ENCODE data around the gene NT5C3A.
"Not testable (repeated sequence)": the region's sequence is repeated elsewhere in the genome, so short reads cannot be mapped to it uniquely, and the experiment has no call there.

NT5C3A gene

GRCh38 chr7:33041631-33042428, 20.7 kb downstream of the NT5C3A start:
- DNase-seq (ENCODE audit: low read depth in 2 of 2) = no peak

DNA sequence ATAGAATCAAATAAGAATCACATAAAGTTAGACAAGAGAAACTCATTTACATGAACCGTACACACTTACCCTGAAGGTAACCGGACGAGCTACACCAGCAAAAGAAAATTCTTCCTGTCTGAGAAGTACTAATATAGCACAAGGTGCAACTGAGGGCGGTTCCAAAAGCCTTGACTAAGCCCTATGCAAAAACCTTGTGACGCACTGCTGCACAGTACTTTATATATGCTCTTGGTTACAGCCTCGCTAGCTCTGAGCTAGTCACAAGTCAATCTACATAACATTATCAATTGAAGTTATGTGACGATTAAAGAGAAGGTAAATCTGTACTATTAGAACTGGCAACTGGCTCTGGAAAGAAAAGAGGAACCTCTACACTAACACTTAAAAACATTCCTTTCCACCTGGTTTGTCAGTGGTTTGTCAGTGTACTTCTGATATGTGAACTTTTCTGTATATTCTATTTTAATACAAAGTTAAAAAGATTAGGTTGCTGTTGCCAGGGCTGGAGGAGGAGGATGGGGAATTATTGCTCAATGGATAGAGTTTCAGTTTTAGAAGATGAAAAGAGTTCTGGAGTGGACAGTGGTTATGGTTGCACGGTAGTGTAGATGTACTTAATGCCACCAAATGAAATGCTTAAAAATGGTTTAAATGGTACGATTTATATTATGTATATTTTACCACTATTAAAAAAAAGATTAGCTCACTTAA, 21.6 kb downstream of the NT5C3A start:
- no peak for DNase-seq (ENCODE audit: low read depth in 2 of 2)

- no peak for DNase-seq (ENCODE audit: low read depth in 2 of 2)
These were observed 22.7 kb downstream of the NT5C3A start for GRCh38 chr7:33039903-33040292.

GRCh38 chr7:33039257-33039902, 23.2 kb downstream of the NT5C3A start:
- no peak for DNase-seq (ENCODE audit: low read depth in 2 of 2)

DNA sequence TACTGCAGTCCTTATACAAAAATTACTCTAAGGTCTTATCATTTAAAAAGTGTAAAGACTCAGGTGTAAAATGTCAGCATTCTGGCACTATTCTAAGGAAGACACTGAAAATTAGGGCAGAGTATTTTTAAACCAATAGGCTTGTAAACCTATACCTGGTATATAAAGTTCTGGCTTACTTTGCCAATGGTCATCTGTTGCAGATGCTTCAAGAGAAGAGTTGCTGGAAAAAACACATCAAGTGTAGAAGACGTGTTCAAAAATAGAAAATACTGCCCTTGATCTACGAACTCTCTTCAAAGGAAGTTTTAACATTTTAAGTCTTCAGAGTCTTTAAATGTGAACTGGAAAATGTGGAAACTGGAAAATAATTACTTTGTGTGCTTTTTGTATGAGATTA, 23.9 kb downstream of the NT5C3A start:
- no peak for DNase-seq (ENCODE audit: low read depth in 2 of 2)

DNA sequence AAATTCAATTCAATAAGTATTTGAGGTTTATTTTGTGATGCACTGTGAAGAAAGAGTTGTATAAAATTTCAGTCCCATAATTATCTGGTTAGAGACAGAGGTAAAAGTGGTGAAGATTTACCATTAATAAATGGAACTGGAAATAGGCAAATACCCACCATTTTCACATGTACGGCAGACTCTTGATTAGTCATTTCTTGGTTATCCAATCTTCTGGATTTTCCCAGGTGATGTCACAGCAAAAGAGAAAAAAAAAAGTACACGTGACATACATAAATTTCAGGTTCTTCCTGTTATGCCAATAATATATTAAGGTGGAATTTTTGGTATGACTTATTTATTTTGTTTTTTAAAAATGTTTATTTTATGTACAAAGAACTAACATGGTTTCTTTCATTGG, 26.8 kb downstream of the NT5C3A start:
- no peak for DNase-seq (ENCODE audit: low read depth in 2 of 2)

DNA sequence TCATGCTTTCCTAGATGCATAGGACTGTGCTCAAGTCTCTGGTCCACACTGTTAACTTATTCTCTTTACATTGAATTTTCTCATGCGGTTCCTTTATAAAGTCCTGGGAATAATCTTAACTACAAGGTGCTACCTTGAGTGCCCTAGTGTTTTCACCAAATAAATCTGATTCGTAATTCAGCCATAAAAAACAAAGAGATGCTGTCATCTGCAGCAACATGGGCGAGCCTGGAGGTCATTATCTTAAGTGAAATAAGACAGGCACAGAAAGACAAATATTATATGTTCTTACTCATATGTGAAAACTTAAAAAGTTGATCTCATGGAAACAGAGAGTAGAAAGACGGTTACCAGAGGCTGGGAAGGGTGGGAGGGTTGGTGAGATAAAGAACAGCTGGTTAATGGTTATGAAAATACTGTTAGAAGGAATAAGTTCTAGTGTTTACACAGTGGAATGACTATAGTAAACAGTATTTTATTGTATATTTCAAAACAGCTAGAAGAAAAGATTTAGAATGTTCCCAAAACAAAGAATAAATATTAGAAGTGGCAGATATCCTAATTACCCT, 38.3 kb downstream of the NT5C3A start:
- no peak for DNase-seq (ENCODE audit: low read depth in 2 of 2)

GRCh38 chr7:33012364-33012763, 50.2 kb downstream of the NT5C3A start:
- DNase-seq (ENCODE audit: low read depth in 2 of 2) = no peak

- no peak for DNase-seq (ENCODE audit: low read depth in 2 of 2)
These were observed 52.8 kb downstream of the NT5C3A start for GRCh38 chr7:33009734-33010133.

DNA sequence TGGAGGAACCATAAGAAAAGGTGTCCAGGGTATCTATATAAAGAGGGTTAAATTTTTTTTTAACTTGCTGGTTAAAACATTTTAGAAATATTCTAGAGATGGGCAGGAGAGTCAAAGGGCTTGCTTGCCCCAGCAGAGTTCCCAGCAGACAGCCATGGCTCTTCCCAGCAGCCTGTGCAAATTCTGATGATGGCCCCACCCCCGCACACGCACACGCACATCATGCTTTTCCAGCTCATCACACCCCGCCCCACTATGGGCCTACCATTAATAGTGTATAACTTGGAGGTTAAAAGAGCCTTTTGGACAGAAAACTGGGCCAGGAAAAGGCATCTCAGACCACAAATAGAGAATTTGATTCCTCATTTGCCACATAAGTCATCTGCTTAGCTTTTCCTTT, 56.9 kb downstream of the NT5C3A start:
- DNase-seq (ENCODE audit: low read depth in 2 of 2) = not testable (repeated sequence)

DNA sequence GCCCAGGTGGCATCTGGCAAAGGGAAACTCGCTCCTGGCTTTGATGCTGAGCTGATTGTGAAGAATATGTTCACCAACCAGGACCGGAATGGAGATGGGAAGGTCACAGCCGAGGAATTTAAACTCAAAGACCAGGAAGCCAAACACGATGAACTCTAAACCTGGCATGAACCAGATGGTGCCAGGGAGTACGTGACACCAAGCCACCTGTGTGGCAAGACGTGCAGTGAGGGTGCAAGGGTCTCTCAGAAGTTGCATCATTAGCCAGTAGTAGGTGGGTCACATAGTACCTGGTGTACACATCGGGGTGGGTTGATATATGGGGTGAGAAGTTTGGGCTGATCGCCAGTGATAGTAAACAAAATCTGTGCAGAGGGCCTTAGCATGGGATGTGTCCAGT, 57.4 kb downstream of the NT5C3A start:
- DNase-seq (ENCODE audit: low read depth in 2 of 2) = not testable (repeated sequence)

DNA sequence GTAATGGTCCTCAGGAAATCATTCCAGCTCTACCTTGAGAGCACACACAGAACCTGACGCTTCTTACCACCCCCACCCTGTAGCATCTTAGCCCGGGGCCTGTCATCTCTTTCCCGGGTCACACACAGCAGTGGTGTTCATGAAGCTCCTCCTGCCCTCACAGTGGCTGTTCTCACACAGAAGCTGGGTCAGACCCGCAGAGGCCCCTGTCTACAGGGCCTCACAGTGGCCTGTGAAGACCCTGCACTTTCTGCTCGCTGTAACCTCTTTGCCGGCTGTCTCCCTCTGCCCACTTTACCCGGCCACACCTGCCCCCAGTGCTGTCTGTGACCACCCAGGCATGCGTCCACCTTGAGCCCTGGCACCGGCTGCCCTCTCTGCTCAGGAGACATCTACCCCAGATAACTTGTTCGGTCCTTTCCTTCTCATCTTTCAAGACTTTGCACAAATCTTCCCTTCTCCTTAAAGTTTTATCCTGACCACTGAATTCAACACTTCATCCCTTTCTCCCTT, 58.4 kb downstream of the NT5C3A start:
- DNase-seq (ENCODE audit: low read depth in 2 of 2) = not testable (repeated sequence)

DNA sequence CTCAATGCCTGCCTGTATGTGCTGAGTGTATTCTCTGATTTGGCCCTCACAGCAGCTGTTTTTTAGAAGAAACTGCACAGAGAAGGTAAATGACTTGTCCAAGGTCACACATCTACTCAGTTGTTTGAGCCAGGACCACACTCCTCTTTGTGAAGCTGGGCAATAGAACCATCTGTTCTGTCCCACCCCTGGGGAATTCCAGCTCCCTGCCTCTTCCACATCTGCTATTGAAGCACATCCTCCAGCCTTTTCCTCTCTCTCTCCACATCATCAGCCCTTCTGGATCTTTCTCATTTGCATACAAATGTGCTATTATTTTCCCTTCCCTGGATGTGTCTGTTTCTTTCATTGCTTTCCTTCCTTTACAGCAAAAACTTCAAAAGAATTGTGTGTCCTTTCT, 59.5 kb downstream of the NT5C3A start:
- DNase-seq (ENCODE audit: low read depth in 2 of 2) = not testable (repeated sequence)

DNA sequence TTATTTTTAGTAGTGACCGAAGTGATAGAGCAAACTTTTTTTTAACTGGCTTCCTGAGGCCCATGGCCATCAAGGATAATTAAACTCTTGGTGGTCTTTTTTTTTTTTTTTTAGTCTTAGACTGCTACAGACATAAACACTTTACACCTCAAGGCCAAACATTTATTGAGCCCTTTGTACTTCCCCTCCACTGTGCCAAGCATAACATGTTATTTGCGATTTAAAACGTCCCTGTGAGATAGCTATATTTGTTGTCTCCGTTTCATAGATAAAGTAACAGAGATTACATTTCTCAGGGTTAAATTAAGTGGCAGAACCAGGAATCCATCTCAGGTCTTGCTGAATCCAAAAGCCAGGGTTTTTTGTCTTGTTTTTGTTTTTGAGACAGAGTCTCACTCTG, 63.2 kb downstream of the NT5C3A start:
- not testable (repeated sequence) for DNase-seq (ENCODE audit: low read depth in 2 of 2)

GRCh38 chr7:32998361-32999171, 64.0 kb downstream of the NT5C3A start:
- peak; percentile 64 to 67 for DNase-seq (ENCODE audit: low read depth in 2 of 2)

DNA sequence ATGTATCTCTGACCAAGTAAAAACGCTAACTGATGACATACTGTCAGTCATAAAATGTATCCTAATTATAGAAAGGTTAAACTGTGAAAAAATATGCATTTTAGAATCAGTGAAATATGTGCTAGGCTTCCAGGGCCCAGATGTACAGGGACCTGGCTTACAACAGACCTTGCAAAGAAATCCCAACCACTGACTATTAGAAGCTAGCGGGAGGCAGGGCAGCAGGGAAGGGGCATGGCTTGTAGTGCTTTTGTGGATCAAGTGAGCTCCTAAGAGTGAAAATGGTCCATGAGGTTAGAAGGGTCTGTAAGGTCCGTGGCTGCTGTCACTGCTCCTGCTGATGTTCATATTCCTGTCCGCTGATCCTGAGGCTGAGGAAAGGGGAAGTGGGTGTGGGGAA, 64.6 kb downstream of the NT5C3A start:
- DNase-seq (ENCODE audit: low read depth in 2 of 2) = not testable (repeated sequence)

GRCh38 chr7:32992750-32993149, 69.8 kb downstream of the NT5C3A start:
- DNase-seq (ENCODE audit: low read depth in 2 of 2) = not testable (repeated sequence)

DNA sequence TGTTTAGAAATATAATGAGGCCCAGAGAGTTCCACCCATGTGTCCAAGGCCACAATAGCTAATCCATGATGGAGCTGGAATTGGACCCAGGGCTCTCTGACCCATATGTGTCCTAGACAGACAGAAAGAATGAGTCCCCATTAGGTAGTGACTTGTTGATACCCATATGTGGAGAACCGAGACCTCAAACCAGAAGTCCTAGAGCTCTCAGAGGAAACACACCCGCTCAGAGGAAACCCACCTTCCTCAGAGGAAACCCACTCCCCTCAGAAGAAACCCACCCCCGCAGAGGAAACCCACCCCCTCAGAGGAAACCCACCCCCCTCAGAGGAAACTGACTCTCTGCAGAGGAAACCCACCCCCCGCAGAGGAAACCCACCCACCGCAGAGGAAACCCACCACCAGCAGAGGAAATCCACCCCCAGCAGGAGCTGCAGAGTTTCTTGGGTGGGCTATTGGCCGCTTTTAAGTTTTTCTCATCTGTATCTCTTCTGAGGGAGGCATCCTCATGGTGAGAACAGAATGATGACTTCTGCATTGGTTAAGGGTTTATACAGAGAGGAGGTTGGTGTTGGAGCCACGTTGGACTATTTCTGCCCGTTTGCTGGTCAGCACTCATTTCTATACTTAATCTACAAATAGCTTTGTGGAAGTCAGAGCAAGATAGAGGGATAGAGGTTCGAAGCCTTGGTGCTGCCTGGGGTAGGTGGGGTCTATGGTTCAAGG, 70.4 kb downstream of the NT5C3A start:
- not testable (repeated sequence) for DNase-seq (ENCODE audit: low read depth in 2 of 2)

DNA sequence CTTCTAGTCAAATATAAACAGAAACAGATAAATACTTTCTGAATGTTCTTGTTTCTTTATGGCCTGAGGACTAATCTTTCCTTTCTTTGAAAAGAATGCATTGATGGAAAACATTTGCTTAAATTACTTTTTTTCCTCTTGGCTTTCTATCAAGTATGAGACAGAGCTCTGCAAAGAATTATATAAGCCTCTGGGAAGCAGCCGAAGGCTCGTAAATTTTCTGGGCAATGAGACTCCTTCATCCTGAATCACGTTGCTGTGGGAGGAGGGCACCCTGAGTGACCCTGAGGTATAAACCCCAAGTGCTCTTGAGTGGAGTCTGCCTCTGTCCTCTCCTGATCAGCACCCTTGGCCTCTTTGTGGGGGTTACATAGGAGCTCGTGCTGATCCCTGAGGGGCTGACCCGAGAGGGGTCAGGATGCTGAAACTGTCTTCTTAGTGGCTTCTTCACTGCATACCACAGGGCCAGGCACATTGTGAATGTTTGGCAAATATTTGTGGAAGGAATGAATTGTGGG, 71.4 kb downstream of the NT5C3A start:
- peak; percentile 82 to 84 for DNase-seq (ENCODE audit: low read depth in 2 of 2)

DNA sequence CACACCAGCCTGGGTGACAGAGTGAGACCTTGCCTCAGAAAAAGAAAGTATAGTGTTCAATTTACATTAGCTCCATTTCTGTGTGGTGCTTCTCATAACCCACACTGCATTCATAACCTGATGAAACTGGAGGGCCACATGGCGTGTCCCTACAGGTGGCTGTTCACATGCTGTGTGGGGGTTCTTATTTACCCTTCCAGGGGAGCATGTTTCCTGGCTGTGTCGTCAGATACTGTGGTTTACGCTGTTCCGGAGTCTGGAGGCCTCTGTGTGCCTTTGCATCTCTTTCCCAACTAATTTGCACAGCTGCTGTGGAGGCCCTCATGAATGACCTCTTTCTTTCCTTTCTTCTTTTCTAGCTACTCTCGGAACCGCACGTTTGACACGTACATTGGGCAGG, 74.4 kb downstream of the NT5C3A start:
- not testable (repeated sequence) for DNase-seq (ENCODE audit: low read depth in 2 of 2)

Measured in fibroblast of skin of left quadriceps (primary cell).